Vagina (tissue), 2 donors: ENCODE measurements around the gene CCNG2. TPM values are rescaled to one million over a fixed set of nuclear protein-coding genes. Genes with fewer than 3 reads are reported as not detected.

ENCODE experiments used
- DNase-seq, 2 donors: peaks; one replicate each; pipeline ENCODE4 v3.0.0-alpha.2; 2017; ENCODE audit errors: extremely low spot score in 2 of 2
- H3K27ac ChIP-seq: fragments of 200-600 bp; sonication (generic); one replicate; pipeline ENCODE4 v1.5.1; 2019
- H3K27me3 ChIP-seq: fragments of 200-600 bp; sonication (generic); one replicate; pipeline ENCODE4 v1.5.1; 2019
- H3K36me3 ChIP-seq, 2 donors: fragments of 200-600 bp; sonication (generic); one replicate each; pipeline ENCODE4 v1.5.1; 2017 to 2019
- H3K4me1 ChIP-seq: fragments of 200-600 bp; sonication (generic); one replicate; pipeline ENCODE4 v1.5.1; 2019
- H3K4me3 ChIP-seq, 2 donors: fragments of 200-600 bp; sonication (generic); 1 replicate in 1 of 2; 2 replicates in 1 of 2; pipeline ENCODE4 v1.5.1; 2016 to 2019
- H3K9me3 ChIP-seq: fragments of 200-600 bp; sonication (generic); one replicate; pipeline ENCODE4 v1.5.1; 2019
- CTCF ChIP-seq, 3 experiments: fragments of 450-650 bp in 2 of 3; fragments of 200-600 bp in 1 of 3; sonication (generic) in 1 of 3; IDR thresholded peaks; one replicate each; pipeline ENCODE4 v1.5.1; 2017 to 2019; ENCODE audit warnings: antibody characterized with exemption in 3 of 3, mild to moderate bottlenecking in 2 of 3, moderate library complexity in 2 of 3
- POLR2A ChIP-seq, 2 donors: fragments of 450-650 bp; IDR thresholded peaks; one replicate each; pipeline ENCODE4 v1.6.1; 2017; ENCODE audit warnings: antibody characterized with exemption in 2 of 2, mild to moderate bottlenecking in 2 of 2, moderate library complexity in 2 of 2
- POLR2AphosphoS5 ChIP-seq, 2 donors: sonication (generic); formaldehyde crosslinking; IDR thresholded peaks; one replicate each; pipeline ENCODE4 v1.9.0; 2017; ENCODE audit warnings: antibody characterized with exemption in 2 of 2, mild to moderate bottlenecking in 2 of 2, low read depth in 1 of 2; ENCODE audit not compliant: insufficient read depth in 1 of 2
- intact Hi-C: fragments of 100-400 bp; cut with DNase I; formaldehyde crosslinking; loops from one replicate; pipeline ENCODE4 v1.15.1; 2023
- total RNA-seq: library from RNA; depleted of rRNA; stranded (reverse); fragments of >200 nt; gene quantifications from one replicate; pipeline ENCODE4 v1.2.3, GENCODE V29; 2016

Gene CCNG2
- total RNA-seq, 1 donor from 2014 or later = 31.4 TPM

DNA sequence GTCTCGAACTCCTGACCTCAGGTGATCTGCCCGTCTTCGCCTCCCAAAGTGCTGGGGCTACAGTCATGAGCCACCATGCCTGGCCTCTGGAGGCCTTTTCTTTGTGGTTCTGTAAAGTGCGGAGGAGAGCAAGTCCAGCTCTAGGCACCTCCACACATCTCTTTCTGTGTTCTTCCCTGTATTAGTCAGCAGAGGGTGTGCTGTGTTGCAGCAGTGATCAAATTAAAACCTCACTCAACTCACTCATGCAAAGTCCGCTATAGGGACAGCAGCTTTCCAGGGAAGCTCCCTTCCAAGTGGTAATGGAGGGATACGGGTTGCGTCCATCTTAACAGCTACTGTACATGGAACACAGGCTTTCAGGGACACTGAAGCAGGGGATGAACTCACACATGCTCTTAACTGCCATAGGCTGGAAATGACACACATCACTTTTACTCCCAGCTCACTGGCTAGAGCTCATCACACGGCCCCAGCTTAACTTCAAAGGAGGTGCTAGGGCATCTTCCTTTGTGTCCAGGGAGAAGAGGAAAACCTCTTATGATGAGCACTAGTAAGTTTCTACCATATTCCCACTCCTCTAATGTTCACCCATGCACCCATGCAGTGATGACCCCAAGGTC lies 36.0 kb upstream of the CCNG2 start:
- H3K4me1 ChIP-seq = peaks cover 3% of the 10 kb centered on the region
- no peak for DNase-seq
- H3K9me3 ChIP-seq = no peaks in the 10 kb centered on the region
- TF ChIP-seq POLR2AphosphoS5 (IDR thresholded peaks at IDR 0.05; ENCODE audit: insufficient read depth in 1 of 2, low read depth in 1 of 2) = no peak
- no peak for TF ChIP-seq CTCF (IDR thresholded peaks at IDR 0.05)
- TF ChIP-seq POLR2A (IDR thresholded peaks at IDR 0.05) = no peak
- no peak overlapping the region for H3K4me3 ChIP-seq
- no peaks in the 10 kb centered on the region for H3K27me3 ChIP-seq
- intact Hi-C loops = no loop called here
- H3K27ac ChIP-seq = no peak overlapping the region
- H3K36me3 ChIP-seq = no peaks in the 10 kb centered on the region

DNA sequence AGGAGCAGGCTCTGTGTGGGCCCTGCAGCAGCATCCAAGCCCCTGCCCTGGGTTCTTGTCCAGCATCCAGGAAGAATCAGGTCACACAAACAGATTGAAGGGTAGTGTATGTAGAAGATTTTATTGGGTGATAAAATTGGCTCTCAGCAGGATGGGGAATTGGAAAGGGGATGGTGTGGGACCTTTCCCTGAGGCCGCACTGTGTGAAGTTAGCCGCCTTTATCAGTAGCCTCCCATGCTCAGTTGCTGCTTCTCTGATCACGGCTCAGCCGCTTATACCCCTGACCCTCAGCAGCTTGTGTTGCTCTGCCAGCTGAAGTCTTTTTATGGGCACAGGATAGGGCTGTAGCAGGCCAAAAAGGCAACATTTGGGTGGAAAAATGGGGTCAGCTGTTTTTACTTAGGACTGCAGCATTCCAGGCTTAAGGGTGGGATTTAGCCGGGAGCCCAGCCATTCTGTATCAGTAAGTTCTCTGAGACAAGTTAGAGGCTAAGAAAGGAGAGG lies 35.2 kb upstream of the CCNG2 start:
- Histone ChIP-seq H3K27me3 (no peaks in the 10 kb centered on the region), H3K36me3 (no peaks in the 10 kb centered on the region), H3K9me3 (no peaks in the 10 kb centered on the region), H3K4me3 (no peak overlapping the region), H3K27ac (no peak overlapping the region), H3K4me1 (peaks cover 5% of the 10 kb centered on the region)
- DNase-seq = no peak
- intact Hi-C loops = no loop called here
- TF ChIP-seq POLR2A (IDR thresholded peaks at IDR 0.05) (no peak), POLR2AphosphoS5 (IDR thresholded peaks at IDR 0.05; ENCODE audit: insufficient read depth in 1 of 2, low read depth in 1 of 2) (no peak), CTCF (IDR thresholded peaks at IDR 0.05) (no peak)

DNA sequence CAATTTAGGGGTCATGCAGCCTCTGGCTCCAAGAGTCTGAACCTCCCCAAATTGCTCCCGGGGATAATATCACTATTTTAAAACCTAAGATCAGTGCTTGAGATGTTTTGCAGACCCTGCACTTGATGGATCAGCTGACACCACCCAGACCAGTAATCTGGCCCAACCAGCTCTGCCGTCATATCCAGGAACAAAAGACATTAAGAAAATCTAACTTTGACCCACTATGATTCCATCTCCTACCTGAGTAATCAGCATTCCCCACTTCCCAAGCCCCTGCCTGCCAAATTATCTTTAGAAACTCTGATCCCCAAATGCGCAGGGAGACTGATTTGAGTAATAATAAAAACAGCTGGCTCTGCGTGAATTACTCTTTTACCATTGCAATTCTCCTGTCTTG lies 34.4 kb upstream of the CCNG2 start:
- Histone ChIP-seq H3K4me3 (no peak overlapping the region), H3K9me3 (no peaks in the 10 kb centered on the region), H3K27me3 (no peaks in the 10 kb centered on the region), H3K27ac (no peak overlapping the region), H3K4me1 (peaks cover 5% of the 10 kb centered on the region), H3K36me3 (no peaks in the 10 kb centered on the region)
- intact Hi-C loops = no loop called here
- TF ChIP-seq CTCF (IDR thresholded peaks at IDR 0.05) = no peak
- no peak for TF ChIP-seq POLR2A (IDR thresholded peaks at IDR 0.05)
- no peak for TF ChIP-seq POLR2AphosphoS5 (IDR thresholded peaks at IDR 0.05; ENCODE audit: insufficient read depth in 1 of 2, low read depth in 1 of 2)
- no peak for DNase-seq

- Histone ChIP-seq H3K9me3 (no peaks in the 10 kb centered on the region), H3K36me3 (no peaks in the 10 kb centered on the region), H3K27ac (no peak overlapping the region), H3K27me3 (no peaks in the 10 kb centered on the region), H3K4me3 (no peak overlapping the region), H3K4me1 (peaks cover 5% of the 10 kb centered on the region)
- intact Hi-C loops = no loop called here
- no peak for DNase-seq
- TF ChIP-seq POLR2AphosphoS5 (IDR thresholded peaks at IDR 0.05; ENCODE audit: insufficient read depth in 1 of 2, low read depth in 1 of 2) = no peak
- no peak for TF ChIP-seq CTCF (IDR thresholded peaks at IDR 0.05)
- no peak for TF ChIP-seq POLR2A (IDR thresholded peaks at IDR 0.05)
Measured at GRCh38 chr4:77123411-77123810, 33.6 kb upstream of the CCNG2 start.

GRCh38 chr4:77124576-77124975 lies 32.4 kb upstream of the CCNG2 start:
- DNase-seq = no peak
- intact Hi-C loops = no loop called here
- Histone ChIP-seq H3K27me3 (no peaks in the 10 kb centered on the region), H3K27ac (no peak overlapping the region), H3K36me3 (no peaks in the 10 kb centered on the region), H3K4me1 (peaks cover 5% of the 10 kb centered on the region), H3K4me3 (no peak overlapping the region), H3K9me3 (no peaks in the 10 kb centered on the region)
- no peak for TF ChIP-seq POLR2AphosphoS5 (IDR thresholded peaks at IDR 0.05; ENCODE audit: insufficient read depth in 1 of 2, low read depth in 1 of 2)
- TF ChIP-seq POLR2A (IDR thresholded peaks at IDR 0.05) = no peak
- no peak for TF ChIP-seq CTCF (IDR thresholded peaks at IDR 0.05)
